H1 (cell line): ENCODE results near the gene TAC1. TPM values are rescaled to one million over a fixed set of nuclear protein-coding genes. Genes with fewer than 3 reads are reported as not detected.

Experiments used
- ASH2L ChIP-seq: fragments of 200-600, 300-600 bp; sonication (generic); IDR thresholded peaks from one replicate; pipeline ENCODE4 v1.7.1; 2017; ENCODE audit warnings: low read length
- BCL11A ChIP-seq, 2 experiments: IDR thresholded peaks; one replicate each; pipeline ENCODE4 v1.6.1; 2011; ENCODE audit warnings: low read depth in 2 of 2, low read length in 2 of 2, mild to moderate bottlenecking in 2 of 2
- CEBPB ChIP-seq: IDR thresholded peaks from 2 replicates; pipeline ENCODE4 v1.6.1; 2012; ENCODE audit warnings: low read depth, low read length
- CHD1 ChIP-seq: IDR thresholded peaks from 2 replicates; pipeline ENCODE4 v1.6.1; 2012; ENCODE audit warnings: low read depth, low read length, improper control_type of control experiment
- CREB1 ChIP-seq: IDR thresholded peaks from 2 replicates; pipeline ENCODE4 v1.6.1; 2012; ENCODE audit warnings: inconsistent platforms
- JUN ChIP-seq: IDR thresholded peaks from 2 replicates; pipeline ENCODE4 v1.6.1; 2011; ENCODE audit warnings: low read depth, mild to moderate bottlenecking, improper control_type of control experiment, low read length
- JUND ChIP-seq: IDR thresholded peaks from 2 replicates; pipeline ENCODE4 v1.6.1; 2011; ENCODE audit warnings: mild to moderate bottlenecking, improper control_type of control experiment, low read length
- KDM1A ChIP-seq: fragments of 200-600, 300-600 bp; sonication (generic); IDR thresholded peaks from 2 replicates; pipeline ENCODE4 v1.7.1; 2016; ENCODE audit warnings: mild to moderate bottlenecking, low read length, borderline replicate concordance
- KDM4A ChIP-seq: IDR thresholded peaks from one replicate; pipeline ENCODE4 v1.7.1; 2012; ENCODE audit warnings: low read depth, mild to moderate bottlenecking, moderate library complexity, low read length, inconsistent platforms; ENCODE audit not compliant: severe bottlenecking
- KDM5A ChIP-seq: fragments of 200-600 bp; IDR thresholded peaks from 2 replicates; pipeline ENCODE4 v1.7.1; 2012; ENCODE audit warnings: mild to moderate bottlenecking, low read length, inconsistent platforms, mixed read lengths
- NRF1 ChIP-seq: IDR thresholded peaks from 2 replicates; pipeline ENCODE4 v1.6.1; 2011; ENCODE audit warnings: mild to moderate bottlenecking, low read depth, low read length, improper control_type of control experiment
- PHF8 ChIP-seq: fragments of 200-600 bp; sonication (generic); conservative IDR thresholded peaks from 2 replicates; pipeline ENCODE4 v1.7.1; 2012; ENCODE audit warnings: low read depth, mild to moderate bottlenecking, inconsistent platforms, low read length, moderate library complexity
- POU5F1 ChIP-seq: IDR thresholded peaks from 2 replicates; pipeline ENCODE4 v1.6.1; 2011; ENCODE audit warnings: low read depth, mild to moderate bottlenecking, low read length, moderate library complexity
- RAD21 ChIP-seq, 2 experiments: IDR thresholded peaks in 1 of 2; conservative IDR thresholded peaks in 1 of 2; 2 replicates each; pipeline ENCODE4 v1.6.1; 2011; ENCODE audit warnings: low read depth in 2 of 2, low read length in 2 of 2, improper control_type of control experiment in 1 of 2, inconsistent platforms in 1 of 2, mild to moderate bottlenecking in 1 of 2, moderate library complexity in 1 of 2
- RBBP5 ChIP-seq: IDR thresholded peaks from 2 replicates; pipeline ENCODE4 v1.7.1; 2012; ENCODE audit warnings: low read depth, mild to moderate bottlenecking, inconsistent platforms, low read length, moderate library complexity, borderline replicate concordance
- SIN3A ChIP-seq, 2 experiments: IDR thresholded peaks in 1 of 2; conservative IDR thresholded peaks in 1 of 2; 2 replicates each; pipeline ENCODE4 v1.6.1; 2011 to 2012; ENCODE audit warnings: low read length in 2 of 2, improper control_type of control experiment in 1 of 2, low read depth in 1 of 2, mild to moderate bottlenecking in 1 of 2
- SIX5 ChIP-seq: IDR thresholded peaks from 2 replicates; pipeline ENCODE4 v1.6.1; 2011; ENCODE audit warnings: mild to moderate bottlenecking, low read depth, low read length
- SP1 ChIP-seq: IDR thresholded peaks from 2 replicates; pipeline ENCODE4 v1.6.1; 2011; ENCODE audit warnings: low read depth, low read length
- SP2 ChIP-seq: IDR thresholded peaks from 2 replicates; pipeline ENCODE4 v1.6.1; 2012; ENCODE audit warnings: mild to moderate bottlenecking, low read length, inconsistent platforms
- SRF ChIP-seq: IDR thresholded peaks from 2 replicates; pipeline ENCODE4 v1.6.1; 2011; ENCODE audit warnings: mild to moderate bottlenecking, low read depth, low read length, moderate library complexity
- TAF7 ChIP-seq: optimal IDR thresholded peaks from 2 replicates; pipeline ENCODE3; 2011; ENCODE audit warnings: low read depth, mild to moderate bottlenecking, inconsistent platforms, low read length, moderate library complexity, borderline replicate concordance
- TEAD4 ChIP-seq: IDR thresholded peaks from 2 replicates; pipeline ENCODE4 v1.6.1; 2012; ENCODE audit warnings: low read depth, low read length, inconsistent platforms, mixed read lengths
- YY1 ChIP-seq: IDR thresholded peaks from 2 replicates; pipeline ENCODE4 v1.6.1; 2011; ENCODE audit warnings: low read depth, mild to moderate bottlenecking, low read length
- ZNF274 ChIP-seq: IDR thresholded peaks from 2 replicates; pipeline ENCODE4 v1.7.0; 2012; ENCODE audit warnings: low read length, borderline replicate concordance; ENCODE audit errors: extremely low read depth
- polyA plus RNA-seq, 7 experiments: library from polyadenylated mRNA; depleted of rRNA in 3 of 7; stranded (reverse) in 5 of 7; unstranded in 2 of 7; fragments of >200 nt in 5 of 7; fragments of 200-250 nt in 2 of 7; gene quantifications; 1 replicate in 5 of 7; 2 replicates in 1 of 7; 4 replicates in 1 of 7; pipeline versions ENCODE4 v1.2.1 to v1.2.3, GENCODE V29; 2011 to 2013; ENCODE audit warnings: missing spikeins in 2 of 7, mixed read lengths in 2 of 7
- total RNA-seq: library from RNA; stranded (reverse); fragmentation: NEBNext Ultra II Directional; extraction: Animal tissue kit (Norgen Biotek cat#: 25700); gene quantifications from 2 replicates; pipeline ENCODE4 v1.2.1, GENCODE V29; 2021
- TF ChIP-seq, protein P1 (sequence below): IDR thresholded peaks from 2 replicates; pipeline ENCODE4 v1.6.1; 2011; ENCODE audit warnings: low read depth, mild to moderate bottlenecking, low read length; ENCODE audit not compliant: insufficient read depth

TAC1 gene
- total and polyA plus RNA-seq, 2 of the 8 experiments (the other 6 are each of a cell fraction or from before 2014, with no cell fraction given), result 1.7 to 4.3 TPM

DNA sequence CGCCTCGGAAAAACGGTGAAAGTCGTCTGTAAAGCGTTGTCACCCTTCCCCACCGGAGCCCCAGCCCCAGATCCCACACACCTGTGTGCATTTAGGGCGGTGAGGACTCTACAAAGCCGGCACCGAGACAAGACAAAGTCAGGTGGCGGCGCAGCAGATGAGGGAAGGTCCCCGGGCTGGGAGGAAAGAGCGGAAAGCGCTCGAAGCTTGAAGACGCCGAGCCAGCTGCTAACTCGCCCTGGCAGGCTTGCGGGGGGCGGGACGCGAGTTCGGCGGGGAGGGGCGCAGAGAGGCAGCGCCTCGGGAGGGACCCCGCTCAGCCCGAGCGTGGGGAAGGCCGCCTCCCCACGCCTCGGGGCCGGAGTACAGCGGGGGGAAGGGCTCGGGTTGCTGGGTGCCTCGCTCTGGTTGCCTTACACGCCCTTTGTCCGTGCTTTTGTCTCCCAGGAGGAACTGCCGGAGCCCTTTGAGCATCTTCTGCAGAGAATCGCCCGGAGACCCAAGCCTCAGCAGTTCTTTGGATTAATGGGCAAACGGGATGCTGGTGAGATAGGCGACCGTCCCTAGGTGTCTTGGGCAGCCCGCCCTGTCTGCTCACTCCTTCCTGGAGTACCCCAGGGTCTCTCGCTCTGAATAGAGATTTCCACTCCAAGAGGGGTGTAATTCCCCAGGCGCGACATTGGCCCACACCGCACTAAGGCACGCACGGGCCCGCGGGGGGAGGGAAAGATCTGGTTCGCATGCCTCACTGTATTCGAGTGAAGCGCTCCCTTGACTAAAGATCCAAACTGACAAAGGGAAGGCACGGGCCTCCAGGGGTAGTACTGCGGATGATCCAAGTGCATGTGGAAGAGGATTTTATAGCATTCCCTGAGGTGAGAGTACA is 1.6 kb downstream of the TAC1 start (continued):
- TF ChIP-seq PHF8 (no peak), TEAD4 (no peak), JUND (no peak), SIX5 (no peak), SP2 (no peak), SP1 (no peak), NRF1 (no peak), SRF (no peak), KDM5A (no peak), YY1 (no peak), ZNF274 (no peak), CHD1 (no peak), CREB1 (no peak), KDM4A (peak; percentile 94), JUN (no peak), BCL11A (IDR thresholded peaks at IDR 0.05; ENCODE audit: low read depth in 2 of 2, low read length in 2 of 2) (no peak), SIN3A (conservative IDR thresholded peaks at IDR 0.05 in 1 of 2, IDR thresholded peaks at IDR 0.05 in 1 of 2; ENCODE audit: low read depth in 1 of 2, low read length in 2 of 2) (no peak), POU5F1 (no peak), CEBPB (no peak), RAD21 (IDR thresholded peaks at IDR 0.05 in 1 of 2, conservative IDR thresholded peaks at IDR 0.05 in 1 of 2; ENCODE audit: low read depth in 2 of 2, low read length in 2 of 2) (peak in 1 of 2 experiments; percentile 8; a peak in 1 of 4 replicates), RBBP5 (no peak; the same call in 1 of the 2 replicates), ASH2L (peak; percentile 65), TAF7 (no peak), KDM1A (no peak)
- TF ChIP-seq, protein P1, sequence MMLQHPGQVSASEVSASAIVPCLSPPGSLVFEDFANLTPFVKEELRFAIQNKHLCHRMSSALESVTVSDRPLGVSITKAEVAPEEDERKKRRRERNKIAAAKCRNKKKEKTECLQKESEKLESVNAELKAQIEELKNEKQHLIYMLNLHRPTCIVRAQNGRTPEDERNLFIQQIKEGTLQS, result no peak
